Loucy (cell line): ENCODE data around the gene CDH20.

ENCODE experiments used
- H2AFZ ChIP-seq: fragments of 200-600 bp; sonication (generic); 2 replicates; pipeline ENCODE4 v1.6.0; 2016; ENCODE audit warnings: antibody characterized with exemption, mild to moderate bottlenecking, low read length, moderate library complexity
- H3F3A ChIP-seq: fragments of 200-600 bp; 2 replicates; pipeline ENCODE4 v1.6.0; 2016; ENCODE audit warnings: antibody characterized with exemption, low read depth, mild to moderate bottlenecking
- H3K27me3 ChIP-seq: fragments of 200-600 bp; sonication (generic); 2 replicates; pipeline ENCODE4 v1.6.1; 2014; ENCODE audit warnings: low read length, mild to moderate bottlenecking; ENCODE audit not compliant: insufficient read depth, poor library complexity, severe bottlenecking
- H3K36me3 ChIP-seq: fragments of 200-600 bp; sonication (generic); 2 replicates; pipeline ENCODE4 v1.6.1; 2016; ENCODE audit warnings: low read length; ENCODE audit not compliant: insufficient read depth
- H3K4me1 ChIP-seq: fragments of 200-600 bp; sonication (generic); 2 replicates; pipeline ENCODE4 v1.5.1; 2014; ENCODE audit warnings: low read length, mild to moderate bottlenecking; ENCODE audit not compliant: insufficient read depth, poor library complexity, severe bottlenecking
- H3K4me2 ChIP-seq: fragments of 200-600 bp; sonication (generic); 2 replicates; pipeline ENCODE4 v1.6.0; 2014; ENCODE audit warnings: antibody characterized with exemption, low read length, low read depth, mild to moderate bottlenecking; ENCODE audit not compliant: poor library complexity, severe bottlenecking
- H3K4me3 ChIP-seq: fragments of 200-600 bp; sonication (generic); 2 replicates; pipeline ENCODE4 v1.5.1; 2014; ENCODE audit warnings: low read length, mild to moderate bottlenecking, mixed read lengths; ENCODE audit not compliant: poor library complexity, severe bottlenecking
- H3K79me2 ChIP-seq: fragments of 200-600 bp; sonication (generic); 2 replicates; pipeline ENCODE4 v1.6.1; 2014; ENCODE audit warnings: low read length; ENCODE audit not compliant: insufficient read depth
- H3K9ac ChIP-seq: fragments of 200-600 bp; sonication (generic); 2 replicates; pipeline ENCODE4 v1.6.0; 2014; ENCODE audit warnings: mild to moderate bottlenecking, low read depth, low read length, moderate library complexity; ENCODE audit not compliant: poor library complexity, severe bottlenecking
- H3K9me2 ChIP-seq: fragments of 200-600 bp; sonication (generic); replicated peaks from 2 replicates; pipeline ENCODE4 v1.6.1; 2016; ENCODE audit warnings: low read depth, low read length, mixed read lengths
- H3K9me3 ChIP-seq: fragments of 200-600 bp; sonication (generic); 2 replicates; pipeline ENCODE4 v1.6.1; 2014; ENCODE audit warnings: mild to moderate bottlenecking, antibody characterized with exemption, low read length, low read depth; ENCODE audit not compliant: insufficient read depth
- H4K20me1 ChIP-seq: fragments of 200-600 bp; sonication (generic); 2 replicates; pipeline ENCODE4 v1.6.0; 2014; ENCODE audit warnings: antibody characterized with exemption, low read length, mild to moderate bottlenecking; ENCODE audit not compliant: insufficient read depth, poor library complexity, severe bottlenecking
- CTCF ChIP-seq: fragments of 200-600 bp; sonication (generic); conservative IDR thresholded peaks from 2 replicates; pipeline ENCODE4 v1.5.1; 2014; ENCODE audit warnings: mild to moderate bottlenecking, antibody characterized with exemption, low read length
- EZH2phosphoT487 ChIP-seq: fragments of 200-600 bp; IDR thresholded peaks from 2 replicates; pipeline ENCODE4 v1.6.1; 2018; ENCODE audit warnings: antibody characterized with exemption, mild to moderate bottlenecking, moderate library complexity, borderline replicate concordance

CDH20 gene

GRCh38 chr18:61572084-61572655 lies 238.9 kb downstream of the CDH20 start:
- no peaks in the 10 kb centered on the region for H3K27me3 ChIP-seq
- no peak overlapping the region for H3K4me3 ChIP-seq
- H3K9me2 ChIP-seq = no peaks in the 10 kb centered on the region
- H3K36me3 ChIP-seq = no peaks in the 10 kb centered on the region
- no peaks in the 10 kb centered on the region for H3K4me1 ChIP-seq
- H3K9ac ChIP-seq = no peak overlapping the region
- H3K9me3 ChIP-seq = no peaks in the 10 kb centered on the region
- no peaks in the 10 kb centered on the region for H4K20me1 ChIP-seq
- no peak overlapping the region for H2AFZ ChIP-seq
- H3K79me2 ChIP-seq = no peaks in the 10 kb centered on the region
- H3F3A ChIP-seq = no peaks in the 10 kb centered on the region
- no peak for TF ChIP-seq CTCF
- no peak for TF ChIP-seq EZH2phosphoT487
- H3K4me2 ChIP-seq = no peak overlapping the region

GRCh38 chr18:61572871-61573270 lies 239.6 kb downstream of the CDH20 start:
- H3K4me1 ChIP-seq = no peaks in the 10 kb centered on the region
- no peak overlapping the region for H3K9ac ChIP-seq
- H3K36me3 ChIP-seq = no peaks in the 10 kb centered on the region
- no peaks in the 10 kb centered on the region for H3K79me2 ChIP-seq
- no peak overlapping the region for H2AFZ ChIP-seq
- no peaks in the 10 kb centered on the region for H3K27me3 ChIP-seq
- H4K20me1 ChIP-seq = no peaks in the 10 kb centered on the region
- H3F3A ChIP-seq = no peaks in the 10 kb centered on the region
- TF ChIP-seq EZH2phosphoT487 (no peak), CTCF (no peak)
- H3K9me2 ChIP-seq = no peaks in the 10 kb centered on the region
- no peak overlapping the region for H3K4me3 ChIP-seq
- H3K4me2 ChIP-seq = no peak overlapping the region
- no peaks in the 10 kb centered on the region for H3K9me3 ChIP-seq

- Histone ChIP-seq H2AFZ (no peak overlapping the region), H3K27me3 (no peaks in the 10 kb centered on the region), H3K9me3 (no peaks in the 10 kb centered on the region), H3K9me2 (no peaks in the 10 kb centered on the region), H4K20me1 (no peaks in the 10 kb centered on the region), H3K79me2 (no peaks in the 10 kb centered on the region), H3K36me3 (no peaks in the 10 kb centered on the region), H3K4me2 (no peak overlapping the region), H3F3A (no peaks in the 10 kb centered on the region), H3K9ac (no peak overlapping the region), H3K4me1 (peaks cover 4% of the 10 kb centered on the region), H3K4me3 (no peak overlapping the region)
- no peak for TF ChIP-seq EZH2phosphoT487
- TF ChIP-seq CTCF = no peak
Measured at GRCh38 chr18:61574665-61575064, 241.4 kb downstream of the CDH20 start.
